Spleen (tissue), 13 donors: ENCODE data around the gene SLC25A43. TPM values are rescaled to one million over a fixed set of nuclear protein-coding genes. Genes with fewer than 3 reads are reported as not detected.
"Not testable (repeated sequence)": the region's sequence is repeated elsewhere in the genome, so short reads cannot be mapped to it uniquely, and the experiment has no call there.

Experiments used
- DNase-seq: peaks from one replicate; pipeline ENCODE4 v3.0.0-alpha.2; 2020
- H3K27ac ChIP-seq, 8 donors: fragments of 200-600 bp; sonication (generic) in 7 of 8; 1 replicate in 4 of 8; 2 replicates in 4 of 8; pipeline versions ENCODE4 v1.5.0 to v1.8.0; 2016 to 2021; ENCODE audit warnings: inconsistent platforms in 4 of 8, mild to moderate bottlenecking in 4 of 8, moderate library complexity in 1 of 8
- H3K27me3 ChIP-seq, 7 donors: fragments of 200-600 bp; sonication (generic) in 6 of 7; replicated peaks in 1 of 7; 1 replicate in 4 of 7; 2 replicates in 3 of 7; pipeline versions ENCODE4 v1.5.0 to v1.8.0; 2016 to 2021; ENCODE audit warnings: inconsistent platforms in 3 of 7, mild to moderate bottlenecking in 1 of 7
- H3K36me3 ChIP-seq, 6 donors: fragments of 200-600 bp; sonication (generic) in 5 of 6; 1 replicate in 4 of 6; 2 replicates in 2 of 6; pipeline versions ENCODE4 v1.5.0 to v1.8.0; 2016 to 2021; ENCODE audit warnings: inconsistent platforms in 2 of 6
- H3K4me1 ChIP-seq, 6 donors: fragments of 200-600 bp; sonication (generic) in 5 of 6; 1 replicate in 3 of 6; 2 replicates in 3 of 6; pipeline versions ENCODE4 v1.5.0 to v1.8.0; 2016 to 2021; ENCODE audit warnings: inconsistent platforms in 3 of 6
- H3K4me3 ChIP-seq, 8 donors: fragments of 200-600 bp; sonication (generic) in 7 of 8; 1 replicate in 4 of 8; 2 replicates in 4 of 8; pipeline versions ENCODE4 v1.5.0 to v1.8.0; 2016 to 2021; ENCODE audit warnings: inconsistent platforms in 4 of 8, mild to moderate bottlenecking in 4 of 8, moderate library complexity in 2 of 8
- H3K9me3 ChIP-seq, 8 donors: fragments of 200-600 bp; sonication (generic) in 7 of 8; 1 replicate in 4 of 8; 2 replicates in 4 of 8; pipeline versions ENCODE4 v1.5.0 to v1.8.0; 2016 to 2021; ENCODE audit warnings: inconsistent platforms in 4 of 8
- POLR2A ChIP-seq, 3 donors: fragments of 450-650 bp; IDR thresholded peaks; one replicate each; pipeline ENCODE4 v1.5.1; 2017; ENCODE audit warnings: antibody characterized with exemption in 3 of 3, mild to moderate bottlenecking in 1 of 3
- POLR2AphosphoS5 ChIP-seq, 3 donors: sonication (generic); formaldehyde crosslinking; IDR thresholded peaks; one replicate each; pipeline ENCODE4 v1.5.1; 2017; ENCODE audit warnings: antibody characterized with exemption in 3 of 3
- WGBS, 5 donors: extraction: QIAGEN DNeasy Blood & Tissue Kit in 3 of 5; methylation state at CpG; one replicate each; pipeline versions ENCODE4 v1.1.5 to v1.1.7; 2013 to 2018; 5-methylcytosine and 5-hydroxymethylcytosine counted together
- intact Hi-C: fragments of 100-400 bp; cut with DNase I; formaldehyde crosslinking; loops from one replicate; pipeline ENCODE4 v1.15.0; 2023; ENCODE audit warnings: low total_unique reads
- long read RNA-seq, 2 donors: transcript quantifications; one replicate each; lab custom pipeline, GENCODE V29; 2026
- polyA plus RNA-seq, 3 donors: library from polyadenylated mRNA; stranded (reverse); fragments of 200-250 nt; gene quantifications; one replicate each; pipeline ENCODE4 v1.2.1, GENCODE V29; 2013
- total RNA-seq, 7 donors: library from RNA; depleted of rRNA in 3 of 7; stranded (reverse); fragments of >200 nt in 3 of 7; fragmentation: NEBNext Ultra II Directional in 4 of 7; extraction: Animal tissue kit (Norgen Biotek cat#: 25700) in 4 of 7; gene quantifications; one replicate each; pipeline versions ENCODE4 v1.1.0 to v1.2.1, GENCODE V29; 2016 to 2021
- TF ChIP-seq, protein P1 (sequence below), 11 experiments: fragments of 200-600 bp in 7 of 11; fragments of 450-650 bp in 4 of 11; sonication (generic) in 4 of 11; IDR thresholded peaks in 8 of 11; conservative IDR thresholded peaks in 3 of 11; 1 replicate in 7 of 11; 2 replicates in 4 of 11; pipeline versions ENCODE4 v1.4.0 to v1.8.0; 2016 to 2021; ENCODE audit warnings: antibody characterized with exemption in 11 of 11, inconsistent platforms in 4 of 11, mild to moderate bottlenecking in 1 of 11
- donor health status: healthy with polysubstance abuse.
- donor health status: DM: no; HTN: no; CAD: no; lungs with moderate emphysema.
- donor health status: DM: no; HTN: no; CAD: no.
- donor health status: Bipolar disorder and iron deficiency.
- donor health status: healthy.
- donor health status: DM: no; HTN: no; CAD: no.
- donor health status: DM: yes; HTN: yes; CAD: no.

Gene SLC25A43
- total RNA-seq = 10 to 100 TPM in 3 of 7 donors, 1 to 10 TPM in 4; 6.9 to 13.7 (median 9.8) TPM
- 1 to 10 TPM; 5.5 to 7.5 (median 6.2) TPM for polyA plus RNA-seq
- long read RNA-seq, donor 1, partial matches to known transcripts = 0 of 2 reads
- long read RNA-seq, donor 1, other reads (novel, unspliced or antisense) = 0 of 2 reads
- long read RNA-seq, donor 2, partial matches to known transcripts = 0 of 2 reads
- long read RNA-seq, donor 2, other reads (novel, unspliced or antisense) = 0 of 2 reads

DNA sequence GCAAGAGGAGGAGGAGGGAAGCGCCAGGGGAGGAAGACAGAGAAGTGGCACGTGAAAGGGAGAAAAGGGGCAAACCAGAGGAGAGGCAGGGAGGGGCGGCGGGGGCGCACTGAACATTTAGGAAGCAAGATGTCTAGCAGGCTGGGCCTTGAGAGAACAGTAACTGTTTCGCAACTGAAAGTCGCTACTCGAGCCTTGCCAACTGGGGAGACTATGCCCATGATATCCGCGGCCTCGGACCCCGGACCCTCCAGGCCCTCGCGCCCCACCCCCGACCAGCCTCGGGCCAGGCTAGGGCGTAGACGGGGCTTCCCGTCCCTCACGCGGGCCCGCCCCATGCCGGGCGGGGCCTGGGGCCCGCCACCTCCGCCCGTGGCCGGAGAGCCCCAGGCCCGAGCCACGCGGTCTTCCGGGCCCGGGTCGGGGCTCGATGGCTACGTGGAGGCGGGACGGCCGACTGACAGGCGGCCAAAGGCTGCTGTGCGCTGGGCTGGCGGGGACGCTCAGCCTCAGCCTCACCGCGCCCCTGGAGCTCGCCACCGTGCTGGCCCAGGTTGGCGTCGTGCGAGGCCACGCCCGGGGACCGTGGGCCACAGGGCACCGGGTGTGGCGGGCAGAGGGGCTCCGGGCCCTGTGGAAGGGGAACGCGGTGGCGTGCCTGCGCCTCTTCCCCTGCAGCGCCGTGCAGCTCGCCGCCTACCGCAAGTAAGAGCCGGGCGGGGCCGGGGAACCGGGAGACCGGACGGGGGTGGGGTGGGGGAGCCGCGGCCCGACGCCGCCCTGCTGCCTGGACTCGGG, at the start of gene SLC25A43:
SLC25A43 (plus strand) TSS at position 363 of the 798 bp plus-strand sequence; CDS start at position 431, 68 bp downstream.
- no peaks in the 10 kb centered on the region for H3K36me3 ChIP-seq
- peak within 1 kb of the TSS; percentile 30 to 84 (median 55) for H3K4me3 ChIP-seq
- DNase-seq = peak; percentile 87
- no peaks in the 10 kb centered on the region for H3K9me3 ChIP-seq
- TF ChIP-seq POLR2AphosphoS5 (IDR thresholded peaks at IDR 0.05) = peak in 2 of 3 donors; percentile 52 to 59
- TF ChIP-seq, protein P1, sequence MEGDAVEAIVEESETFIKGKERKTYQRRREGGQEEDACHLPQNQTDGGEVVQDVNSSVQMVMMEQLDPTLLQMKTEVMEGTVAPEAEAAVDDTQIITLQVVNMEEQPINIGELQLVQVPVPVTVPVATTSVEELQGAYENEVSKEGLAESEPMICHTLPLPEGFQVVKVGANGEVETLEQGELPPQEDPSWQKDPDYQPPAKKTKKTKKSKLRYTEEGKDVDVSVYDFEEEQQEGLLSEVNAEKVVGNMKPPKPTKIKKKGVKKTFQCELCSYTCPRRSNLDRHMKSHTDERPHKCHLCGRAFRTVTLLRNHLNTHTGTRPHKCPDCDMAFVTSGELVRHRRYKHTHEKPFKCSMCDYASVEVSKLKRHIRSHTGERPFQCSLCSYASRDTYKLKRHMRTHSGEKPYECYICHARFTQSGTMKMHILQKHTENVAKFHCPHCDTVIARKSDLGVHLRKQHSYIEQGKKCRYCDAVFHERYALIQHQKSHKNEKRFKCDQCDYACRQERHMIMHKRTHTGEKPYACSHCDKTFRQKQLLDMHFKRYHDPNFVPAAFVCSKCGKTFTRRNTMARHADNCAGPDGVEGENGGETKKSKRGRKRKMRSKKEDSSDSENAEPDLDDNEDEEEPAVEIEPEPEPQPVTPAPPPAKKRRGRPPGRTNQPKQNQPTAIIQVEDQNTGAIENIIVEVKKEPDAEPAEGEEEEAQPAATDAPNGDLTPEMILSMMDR (IDR thresholded peaks at IDR 0.05 in 8 of 11, conservative IDR thresholded peaks at IDR 0.05 in 3 of 11) = no peak
- intact Hi-C loops = no loop called here
- H3K4me1 ChIP-seq = peaks cover 0 to 21% (median 17%) of the 10 kb centered on the region in 6 donors
- H3K27ac ChIP-seq = peak within 1 kb of the TSS; percentile 56 to 87 (median 79)
- 0 to 36% (median 2%) methylated on average over 5 to 77 of the region's 77 CpGs for WGBS, 5 donors
- peaks cover 0 to 10% (median 0%) of the 10 kb centered on the region in 7 donors for H3K27me3 ChIP-seq

DNA sequence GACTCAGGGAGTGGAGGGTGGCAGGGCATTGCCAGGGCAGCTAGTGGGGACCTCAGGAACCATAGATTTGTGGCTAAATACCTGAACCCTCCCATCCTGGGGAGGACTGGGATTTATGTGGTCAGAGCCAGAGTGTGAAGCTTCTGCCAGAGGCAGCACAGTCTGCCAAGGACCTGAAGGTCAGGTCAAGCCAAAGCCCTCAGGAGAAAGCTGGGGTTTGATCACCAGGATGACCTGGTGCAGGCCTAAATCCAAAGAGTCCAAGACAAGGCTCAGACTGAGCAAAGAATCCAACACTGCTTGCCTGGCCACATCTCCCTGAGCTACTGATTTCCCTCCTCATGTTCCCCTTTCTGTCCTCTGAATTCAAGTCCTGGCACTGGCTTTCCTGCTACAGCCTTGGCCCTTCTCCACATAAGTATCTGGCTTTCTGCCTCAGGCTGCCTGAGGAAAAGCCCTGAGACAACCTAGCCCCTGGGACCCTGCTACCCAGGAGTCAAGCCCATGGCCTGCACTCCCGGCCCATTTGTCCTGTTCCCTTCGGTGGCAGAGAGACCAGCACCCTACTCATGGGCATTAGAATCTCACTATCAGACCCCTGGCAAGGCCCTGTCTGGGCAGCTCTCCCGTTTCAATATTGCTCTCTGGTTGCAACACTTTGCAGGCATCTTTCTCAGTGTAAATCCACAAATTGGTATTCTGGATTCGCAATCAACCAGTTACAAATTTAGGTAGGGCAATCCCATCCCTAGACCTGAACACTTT, 39.3 kb upstream of the SLC25A43 start:
- intact Hi-C loops = no loop called here
- no peak for TF ChIP-seq POLR2A (IDR thresholded peaks at IDR 0.05)
- TF ChIP-seq, protein P1 (IDR thresholded peaks at IDR 0.05 in 8 of 11, conservative IDR thresholded peaks at IDR 0.05 in 3 of 11) = no peak
- TF ChIP-seq POLR2AphosphoS5 (IDR thresholded peaks at IDR 0.05) = no peak
- no peak overlapping the region for H3K4me3 ChIP-seq
- no peak overlapping the region for H3K27ac ChIP-seq
- WGBS, 5 donors = 67 to 91% (median 77%) methylated on average over 4 of the region's 4 CpGs
- H3K4me1 ChIP-seq = no peaks in the 10 kb centered on the region
- H3K27me3 ChIP-seq = peaks cover 0 to 8% (median 0%) of the 10 kb centered on the region in 7 donors
- no peaks in the 10 kb centered on the region for H3K36me3 ChIP-seq
- no peaks in the 10 kb centered on the region for H3K9me3 ChIP-seq
- DNase-seq = no peak

- H3K4me3 ChIP-seq, H3K4me1 ChIP-seq, H3K27me3 ChIP-seq: not testable (repeated sequence)
These were observed 37.7 kb upstream of the SLC25A43 start for GRCh38 chrX:119361451-119361850.

GRCh38 chrX:119362074-119362473, 37.1 kb upstream of the SLC25A43 start:
- H3K36me3 ChIP-seq, DNase-seq, H3K4me3 ChIP-seq, H3K27me3 ChIP-seq, H3K9me3 ChIP-seq, intact Hi-C loops, H3K27ac ChIP-seq, H3K4me1 ChIP-seq: not testable (repeated sequence)
- WGBS, 5 donors = 86 to 100% (median 95%) methylated on average over 4 to 24 of the region's 24 CpGs

More at GRCh38 chrX:119361451-119361850, 37.7 kb upstream of the SLC25A43 start:
- H3K27ac ChIP-seq, DNase-seq, H3K9me3 ChIP-seq, intact Hi-C loops, H3K36me3 ChIP-seq: not testable (repeated sequence)
- WGBS, 5 donors = 79 to 95% (median 94%) methylated on average over 2 to 24 of the region's 27 CpGs
